ENCODE data around the gene MAP2K3.

Gene MAP2K3

DNA sequence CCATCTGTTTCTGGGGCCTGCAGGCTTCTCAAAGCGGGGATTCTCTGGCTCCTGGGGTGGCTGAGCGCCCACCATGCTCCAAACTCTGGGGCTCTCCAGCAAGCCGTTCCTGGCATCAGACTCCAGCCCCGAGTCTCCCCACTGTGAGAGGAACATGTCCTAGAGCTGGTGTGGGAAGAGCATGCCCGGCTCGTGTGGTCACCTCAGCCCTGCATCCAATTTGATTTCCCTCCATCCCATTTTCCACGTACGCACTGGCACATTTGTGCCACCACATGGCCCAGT lies 68.4 kb downstream of the MAP2K3 start:
- H3K4me3 ChIP-seq (ENCODE audit: low read depth, low read length) = no peak overlapping the region
- TF ChIP-seq, protein P1, sequence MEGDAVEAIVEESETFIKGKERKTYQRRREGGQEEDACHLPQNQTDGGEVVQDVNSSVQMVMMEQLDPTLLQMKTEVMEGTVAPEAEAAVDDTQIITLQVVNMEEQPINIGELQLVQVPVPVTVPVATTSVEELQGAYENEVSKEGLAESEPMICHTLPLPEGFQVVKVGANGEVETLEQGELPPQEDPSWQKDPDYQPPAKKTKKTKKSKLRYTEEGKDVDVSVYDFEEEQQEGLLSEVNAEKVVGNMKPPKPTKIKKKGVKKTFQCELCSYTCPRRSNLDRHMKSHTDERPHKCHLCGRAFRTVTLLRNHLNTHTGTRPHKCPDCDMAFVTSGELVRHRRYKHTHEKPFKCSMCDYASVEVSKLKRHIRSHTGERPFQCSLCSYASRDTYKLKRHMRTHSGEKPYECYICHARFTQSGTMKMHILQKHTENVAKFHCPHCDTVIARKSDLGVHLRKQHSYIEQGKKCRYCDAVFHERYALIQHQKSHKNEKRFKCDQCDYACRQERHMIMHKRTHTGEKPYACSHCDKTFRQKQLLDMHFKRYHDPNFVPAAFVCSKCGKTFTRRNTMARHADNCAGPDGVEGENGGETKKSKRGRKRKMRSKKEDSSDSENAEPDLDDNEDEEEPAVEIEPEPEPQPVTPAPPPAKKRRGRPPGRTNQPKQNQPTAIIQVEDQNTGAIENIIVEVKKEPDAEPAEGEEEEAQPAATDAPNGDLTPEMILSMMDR (IDR thresholded peaks at IDR 0.05; ENCODE audit: low read depth, low read length, missing control alignments) = no peak
- DNase-seq (ENCODE audit: low read depth) = no peak

DNA sequence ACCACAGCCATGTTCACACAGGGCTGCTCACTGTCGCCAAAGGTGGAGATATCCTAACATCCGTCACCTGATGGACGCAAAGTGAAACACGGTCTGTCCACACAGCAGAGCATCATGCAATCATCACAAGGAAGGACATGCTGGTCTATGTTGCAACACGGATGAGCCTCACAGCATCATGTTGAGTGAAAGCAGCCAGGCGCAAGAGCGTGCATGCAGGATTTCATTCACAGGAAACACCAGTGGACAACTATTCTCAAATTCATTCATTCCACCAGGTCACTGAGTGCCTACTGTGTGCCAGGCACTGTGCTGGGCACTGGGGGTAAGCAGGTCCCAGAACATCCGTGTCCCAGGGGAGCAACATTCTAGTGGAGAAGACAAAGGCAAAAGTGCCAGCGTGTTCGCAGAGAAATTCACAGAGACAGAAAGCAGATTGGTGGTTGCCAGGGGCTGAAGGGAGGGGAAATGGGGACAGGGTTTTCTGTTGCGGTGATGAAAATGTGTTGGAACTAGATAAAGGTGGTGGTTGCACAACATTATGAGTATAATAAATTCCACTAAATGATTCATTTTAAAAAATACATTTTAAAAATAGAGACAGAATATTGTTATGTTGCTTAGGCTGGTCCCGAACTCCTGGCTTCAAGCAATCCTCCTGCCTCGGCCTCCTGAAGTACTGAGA lies 69.0 kb downstream of the MAP2K3 start:
- TF ChIP-seq, protein P1 (IDR thresholded peaks at IDR 0.05; ENCODE audit: low read depth, low read length, missing control alignments) = no peak
- DNase-seq (ENCODE audit: low read depth) = no peak

DNA sequence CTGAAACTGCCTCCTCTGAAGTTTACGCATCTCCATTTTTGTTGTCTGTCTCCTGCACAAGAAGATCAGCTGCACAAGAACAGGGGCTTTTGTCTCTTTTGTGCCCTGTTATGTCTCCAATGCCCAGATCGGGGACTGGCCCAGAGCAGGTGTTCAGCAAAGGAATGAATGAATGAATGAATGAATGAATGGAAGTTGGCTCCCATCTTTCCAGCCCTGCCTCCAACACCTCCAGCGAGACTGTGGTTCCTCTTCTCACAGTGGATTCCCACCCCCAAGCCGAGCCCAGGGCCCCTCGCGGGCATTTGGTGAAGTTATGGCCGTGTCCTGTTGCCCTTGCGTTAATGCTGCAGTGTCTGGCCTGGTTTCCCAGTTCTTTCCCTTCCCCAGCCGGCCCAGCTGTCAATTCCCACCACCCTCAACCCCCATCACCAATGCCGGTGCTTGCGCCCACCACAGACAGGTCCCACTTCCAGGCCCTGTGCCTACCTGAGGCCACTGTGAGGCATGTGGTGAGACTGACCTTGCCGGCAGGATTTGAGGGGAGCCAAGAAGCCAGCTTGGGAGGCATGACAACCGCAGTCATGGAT lies 70.4 kb downstream of the MAP2K3 start:
- TF ChIP-seq, protein P1 (IDR thresholded peaks at IDR 0.05; ENCODE audit: low read depth, low read length, missing control alignments) = no peak
- no peak overlapping the region for H3K4me3 ChIP-seq (ENCODE audit: low read depth, low read length)
- DNase-seq (ENCODE audit: low read depth) = no peak

More for the DNA sequence above, 69.0 kb downstream of the MAP2K3 start:
- no peak overlapping the region for H3K4me3 ChIP-seq (ENCODE audit: low read depth, low read length)

GRCh38 chr17:21355586-21355985 lies 71.1 kb downstream of the MAP2K3 start:
- no peak overlapping the region for H3K4me3 ChIP-seq (ENCODE audit: low read depth, low read length)
- no peak for DNase-seq (ENCODE audit: low read depth)
- TF ChIP-seq, protein P1 (IDR thresholded peaks at IDR 0.05; ENCODE audit: low read depth, low read length, missing control alignments) = no peak

DNA sequence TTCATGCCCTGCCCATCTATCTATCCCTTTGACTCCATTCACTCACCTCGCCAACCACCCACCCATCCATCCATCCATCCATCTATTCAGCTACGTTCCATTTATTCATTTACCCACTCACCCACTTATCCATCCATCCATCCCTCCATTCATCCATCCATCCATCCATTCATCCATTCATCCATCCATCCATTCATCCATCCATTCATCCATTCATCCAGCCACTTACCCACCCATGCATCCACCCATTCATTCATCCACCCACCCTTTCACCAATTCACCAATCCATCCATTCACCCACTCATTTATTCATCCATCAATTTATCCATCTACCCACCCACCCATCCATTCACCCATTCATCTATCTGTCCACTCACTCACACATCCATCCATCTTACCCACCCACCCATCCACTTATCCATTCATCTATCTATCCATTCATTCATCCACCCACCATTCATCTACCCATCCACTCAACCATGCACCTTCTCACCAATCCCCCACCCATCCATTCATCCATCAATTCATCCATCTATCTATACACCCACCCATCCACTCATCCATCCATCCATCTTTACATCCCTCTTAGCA lies 72.1 kb downstream of the MAP2K3 start:
- DNase-seq (ENCODE audit: low read depth) = no peak
- TF ChIP-seq, protein P1 (IDR thresholded peaks at IDR 0.05; ENCODE audit: low read depth, low read length, missing control alignments) = no peak
- no peak overlapping the region for H3K4me3 ChIP-seq (ENCODE audit: low read depth, low read length)

- no peak for DNase-seq (ENCODE audit: low read depth)
- no peak overlapping the region for H3K4me3 ChIP-seq (ENCODE audit: low read depth, low read length)
- TF ChIP-seq, protein P1 (IDR thresholded peaks at IDR 0.05; ENCODE audit: low read depth, low read length, missing control alignments) = no peak
These were observed 72.8 kb downstream of the MAP2K3 start for GRCh38 chr17:21357281-21357680.

Measured in GM12864 (cell line).